Ishikawa (cell line): Measurements from ENCODE around the gene PRMT7.

Experiments used
- RAD21 ChIP-seq: IDR thresholded peaks from 2 replicates; pipeline ENCODE4 v1.6.1; 2012; ENCODE audit warnings: low read depth
- ZBTB7A ChIP-seq: IDR thresholded peaks from 2 replicates; pipeline ENCODE4 v1.6.1; 2012; ENCODE audit warnings: low read depth

GRCh38 chr16:68313116-68313515 is 2.3 kb downstream of the PRMT7 start:
- TF ChIP-seq RAD21 = no peak
- no peak for TF ChIP-seq ZBTB7A
